Rectal smooth muscle tissue (tissue), 1 donor: Measurements from ENCODE around the gene PLXDC1.
"Not testable (repeated sequence)": the region's sequence is repeated elsewhere in the genome, so short reads cannot be mapped to it uniquely, and the experiment has no call there.

ENCODE experiments used
- H3K27ac ChIP-seq: one replicate; pipeline ENCODE4 v1.7.0; 2013; ENCODE audit warnings: low read depth, low read length, inconsistent platforms
- H3K27me3 ChIP-seq: one replicate; pipeline ENCODE4 v1.7.0; 2013; ENCODE audit warnings: low read length; ENCODE audit not compliant: control insufficient read depth, insufficient read depth
- H3K36me3 ChIP-seq: one replicate; pipeline ENCODE4 v1.7.0; 2013; ENCODE audit warnings: low read length; ENCODE audit not compliant: control insufficient read depth, insufficient read depth
- H3K4me1 ChIP-seq: one replicate; pipeline ENCODE4 v1.7.0; 2013; ENCODE audit warnings: low read length; ENCODE audit not compliant: control insufficient read depth, insufficient read depth
- H3K4me3 ChIP-seq: one replicate; pipeline ENCODE4 v1.7.0; 2013; ENCODE audit warnings: low read length
- H3K9ac ChIP-seq: one replicate; pipeline ENCODE4 v1.7.0; 2013; ENCODE audit warnings: low read length

The PLXDC1 gene

GRCh38 chr17:39129544-39129943 is 21.9 kb downstream of the PLXDC1 start:
- not testable (repeated sequence) for H3K4me3 ChIP-seq, H3K36me3 ChIP-seq, H3K9ac ChIP-seq, H3K27me3 ChIP-seq, H3K4me1 ChIP-seq, H3K27ac ChIP-seq

GRCh38 chr17:39126436-39126835 is 25.0 kb downstream of the PLXDC1 start:
- H3K27me3 ChIP-seq, result no peaks in the 10 kb centered on the region
- no peak overlapping the region for H3K9ac ChIP-seq
- H3K4me3 ChIP-seq, result no peak overlapping the region
- H3K4me1 ChIP-seq, result no peaks in the 10 kb centered on the region
- no peak overlapping the region for H3K27ac ChIP-seq
- no peaks in the 10 kb centered on the region for H3K36me3 ChIP-seq

DNA sequence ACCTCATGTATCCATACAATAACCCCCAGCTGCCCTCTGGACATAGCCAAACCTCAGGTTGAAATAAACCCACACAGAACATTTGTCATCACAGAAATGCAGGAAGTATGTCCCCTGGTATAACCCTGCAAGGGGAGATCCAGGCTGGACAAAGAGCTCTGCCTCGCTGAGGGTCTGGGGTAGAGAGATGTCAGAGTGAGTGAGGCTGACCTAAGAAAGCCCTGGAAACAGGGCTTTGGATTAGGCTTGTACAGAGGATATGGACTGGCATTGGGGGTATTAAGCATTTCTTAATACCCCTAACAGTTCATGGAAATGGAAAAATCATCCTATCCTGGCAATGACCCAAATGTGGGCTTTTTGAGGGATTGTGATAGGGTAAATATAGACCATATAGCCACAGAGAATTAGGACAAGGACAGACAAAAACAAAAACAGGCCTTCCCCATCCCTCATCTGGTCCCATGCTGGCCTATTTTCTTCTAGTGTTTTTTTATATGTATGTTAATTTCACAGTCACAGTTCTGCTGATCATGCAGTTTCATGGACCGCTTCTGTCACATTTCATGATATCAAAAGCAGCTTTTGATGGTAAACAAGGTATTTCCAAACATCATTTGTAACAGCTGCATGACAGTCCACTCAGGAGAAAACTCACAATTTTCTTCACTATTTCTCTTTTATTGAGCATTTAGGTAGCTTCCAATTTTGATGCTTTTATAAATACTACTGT is 26.1 kb downstream of the PLXDC1 start:
- Histone ChIP-seq H3K27me3 (no peaks in the 10 kb centered on the region), H3K27ac (no peak overlapping the region), H3K36me3 (no peaks in the 10 kb centered on the region), H3K9ac (no peak overlapping the region), H3K4me1 (no peaks in the 10 kb centered on the region), H3K4me3 (no peak overlapping the region)

GRCh38 chr17:39123627-39124026 is 27.8 kb downstream of the PLXDC1 start:
- H3K27ac ChIP-seq, result no peak overlapping the region
- H3K9ac ChIP-seq, result no peak overlapping the region
- no peaks in the 10 kb centered on the region for H3K4me1 ChIP-seq
- no peaks in the 10 kb centered on the region for H3K36me3 ChIP-seq
- H3K4me3 ChIP-seq, result no peak overlapping the region
- H3K27me3 ChIP-seq, result no peaks in the 10 kb centered on the region

- no peaks in the 10 kb centered on the region for H3K36me3 ChIP-seq
- H3K4me1 ChIP-seq, result no peaks in the 10 kb centered on the region
- no peaks in the 10 kb centered on the region for H3K27me3 ChIP-seq
- no peak overlapping the region for H3K9ac ChIP-seq
- H3K4me3 ChIP-seq, result no peak overlapping the region
- no peak overlapping the region for H3K27ac ChIP-seq
These were observed 28.4 kb downstream of the PLXDC1 start for GRCh38 chr17:39122991-39123390.

DNA sequence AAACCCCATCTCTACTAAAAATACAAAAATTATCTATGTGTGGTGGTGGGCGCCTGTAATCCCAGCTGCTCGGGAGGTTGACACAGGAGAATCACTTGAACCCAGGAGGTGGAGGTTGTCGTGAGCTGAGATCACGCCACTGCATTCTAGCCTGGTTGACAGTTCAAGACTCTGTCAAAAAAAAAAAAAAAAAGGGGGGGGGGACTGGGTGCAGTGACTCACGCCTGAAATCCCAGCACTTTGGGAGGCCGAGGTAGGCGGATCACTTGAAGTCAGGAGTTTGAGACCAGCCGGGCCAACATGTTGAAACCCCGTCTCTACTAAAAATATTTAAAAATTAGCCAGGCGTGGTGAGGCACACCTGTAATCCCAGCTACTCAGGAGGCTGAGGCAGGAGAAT is 29.5 kb downstream of the PLXDC1 start:
- H3K27ac ChIP-seq, H3K4me3 ChIP-seq, H3K4me1 ChIP-seq, H3K27me3 ChIP-seq, H3K9ac ChIP-seq, H3K36me3 ChIP-seq: not testable (repeated sequence)

GRCh38 chr17:39118674-39119419 is 32.6 kb downstream of the PLXDC1 start:
- Histone ChIP-seq H3K4me1 (peaks cover 12% of the 10 kb centered on the region), H3K27me3 (no peaks in the 10 kb centered on the region), H3K9ac (no peak overlapping the region), H3K27ac (no peak overlapping the region), H3K4me3 (no peak overlapping the region), H3K36me3 (no peaks in the 10 kb centered on the region)

DNA sequence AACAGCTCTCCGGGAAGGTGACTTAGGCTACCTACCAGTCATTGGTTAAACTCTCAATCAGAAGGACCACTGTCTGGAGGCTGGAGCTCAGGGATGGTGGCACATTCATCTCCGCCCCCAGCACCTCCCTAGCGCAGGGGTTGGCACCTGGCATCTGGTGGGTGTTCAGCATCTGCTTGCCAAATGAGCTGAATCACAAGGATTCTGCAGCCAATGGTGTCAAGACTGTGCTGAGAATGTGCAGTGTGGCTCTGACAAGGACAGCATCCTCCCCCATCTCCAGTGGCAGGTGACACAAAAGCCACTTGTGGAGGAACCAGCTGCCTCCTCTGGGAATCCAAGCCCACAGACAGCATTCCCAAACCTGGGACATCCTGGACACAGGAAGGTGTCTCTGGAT is 35.2 kb downstream of the PLXDC1 start:
- Histone ChIP-seq H3K36me3 (no peaks in the 10 kb centered on the region), H3K27me3 (no peaks in the 10 kb centered on the region), H3K4me3 (no peak overlapping the region), H3K27ac (no peak overlapping the region), H3K9ac (no peak overlapping the region), H3K4me1 (peaks cover 12% of the 10 kb centered on the region)

DNA sequence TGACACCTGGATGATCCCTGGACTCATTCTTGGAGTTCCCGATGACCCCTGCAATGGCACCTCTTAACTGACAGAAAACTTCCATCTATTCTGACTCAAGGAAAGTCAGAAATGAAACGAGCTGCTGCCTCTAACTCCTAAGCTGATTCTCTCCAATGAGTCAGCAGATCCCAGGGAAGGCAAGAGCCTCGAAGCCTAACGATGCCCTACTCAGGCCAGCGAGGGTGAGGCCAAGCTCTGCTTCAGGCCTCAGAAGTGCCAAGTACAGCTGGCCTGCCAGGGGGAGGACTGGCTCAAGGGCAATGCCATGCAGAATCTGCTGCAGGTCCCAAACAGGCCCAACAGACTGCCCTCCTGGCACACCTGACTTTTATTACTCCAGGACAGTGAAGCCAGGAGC is 36.3 kb downstream of the PLXDC1 start:
- Histone ChIP-seq H3K27ac (peak overlapping the region; percentile 66), H3K4me1 (peaks cover 12% of the 10 kb centered on the region), H3K4me3 (peak overlapping the region; percentile 1), H3K36me3 (no peaks in the 10 kb centered on the region), H3K9ac (no peak overlapping the region), H3K27me3 (no peaks in the 10 kb centered on the region)

DNA sequence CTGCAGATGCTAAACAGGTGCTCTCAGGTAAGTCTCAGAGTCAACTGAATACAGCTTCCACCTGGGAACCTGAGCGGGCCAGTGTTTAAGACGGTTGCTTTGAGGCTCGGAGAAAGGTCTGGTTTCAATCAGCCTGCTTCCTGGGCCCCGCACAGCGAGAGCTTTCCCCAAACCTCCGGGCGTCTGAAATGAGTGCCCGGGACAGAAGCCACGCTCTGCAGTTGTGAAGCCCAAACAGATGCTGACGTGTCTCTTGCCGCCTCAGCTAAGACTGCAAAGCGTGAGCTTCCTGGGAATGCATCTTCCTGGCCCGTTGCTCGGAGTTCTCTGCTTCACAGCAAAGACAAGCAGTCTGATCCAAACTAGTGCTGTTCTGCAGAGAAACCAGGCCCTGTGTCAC is 36.7 kb downstream of the PLXDC1 start:
- Histone ChIP-seq H3K36me3 (no peaks in the 10 kb centered on the region), H3K27ac (peak overlapping the region; percentile 66), H3K27me3 (no peaks in the 10 kb centered on the region), H3K4me1 (peaks cover 12% of the 10 kb centered on the region), H3K4me3 (peak overlapping the region; percentile 1), H3K9ac (no peak overlapping the region)

GRCh38 chr17:39113871-39114270 is 37.6 kb downstream of the PLXDC1 start:
- H3K27me3 ChIP-seq, result no peaks in the 10 kb centered on the region
- H3K4me1 ChIP-seq, result peaks cover 12% of the 10 kb centered on the region
- no peak overlapping the region for H3K27ac ChIP-seq
- H3K36me3 ChIP-seq, result no peaks in the 10 kb centered on the region
- H3K9ac ChIP-seq, result no peak overlapping the region
- H3K4me3 ChIP-seq, result no peak overlapping the region

GRCh38 chr17:39110435-39111136 is 40.9 kb downstream of the PLXDC1 start:
- Histone ChIP-seq H3K27ac (no peak overlapping the region), H3K27me3 (peaks cover 3% of the 10 kb centered on the region), H3K9ac (no peak overlapping the region), H3K4me3 (no peak overlapping the region), H3K4me1 (peaks cover 12% of the 10 kb centered on the region), H3K36me3 (no peaks in the 10 kb centered on the region)
